Stimulated activated CD8-positive, alpha-beta memory T cell treated with anti-CD3 and anti-CD28 coated beads, Interleukin-12 subunit alpha, Interleukin-12 subunit beta, amount 100 ng/mL, for 4 hours (primary cell): ENCODE data around the gene ZNF366.

Experiments used
- DNase-seq: peaks from one replicate; pipeline ENCODE4 v3.0.0-alpha.2; 2020; ENCODE audit warnings: low read depth

ZNF366 gene

GRCh38 chr5:72465066-72465465 lies 42.1 kb downstream of the ZNF366 start:
- no peak for DNase-seq

DNA sequence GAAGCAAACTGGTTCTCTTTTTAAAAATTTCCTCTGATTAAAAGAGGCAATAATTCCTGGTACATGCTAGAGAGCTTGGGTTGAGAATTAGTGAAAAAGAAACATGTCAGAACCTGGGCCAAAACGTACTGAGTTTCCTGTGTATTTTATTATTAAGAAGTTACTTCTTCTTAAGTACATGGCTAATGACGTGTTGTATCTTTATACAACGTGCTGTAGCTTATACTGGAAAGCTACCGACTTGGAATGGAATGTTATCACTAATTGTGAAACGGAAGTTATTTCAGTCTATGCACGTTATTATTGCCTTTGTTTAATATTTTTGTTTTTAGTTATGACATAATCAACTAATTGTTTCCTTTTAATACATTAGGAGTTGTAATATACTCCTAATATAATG lies 43.1 kb downstream of the ZNF366 start:
- no peak for DNase-seq

DNA sequence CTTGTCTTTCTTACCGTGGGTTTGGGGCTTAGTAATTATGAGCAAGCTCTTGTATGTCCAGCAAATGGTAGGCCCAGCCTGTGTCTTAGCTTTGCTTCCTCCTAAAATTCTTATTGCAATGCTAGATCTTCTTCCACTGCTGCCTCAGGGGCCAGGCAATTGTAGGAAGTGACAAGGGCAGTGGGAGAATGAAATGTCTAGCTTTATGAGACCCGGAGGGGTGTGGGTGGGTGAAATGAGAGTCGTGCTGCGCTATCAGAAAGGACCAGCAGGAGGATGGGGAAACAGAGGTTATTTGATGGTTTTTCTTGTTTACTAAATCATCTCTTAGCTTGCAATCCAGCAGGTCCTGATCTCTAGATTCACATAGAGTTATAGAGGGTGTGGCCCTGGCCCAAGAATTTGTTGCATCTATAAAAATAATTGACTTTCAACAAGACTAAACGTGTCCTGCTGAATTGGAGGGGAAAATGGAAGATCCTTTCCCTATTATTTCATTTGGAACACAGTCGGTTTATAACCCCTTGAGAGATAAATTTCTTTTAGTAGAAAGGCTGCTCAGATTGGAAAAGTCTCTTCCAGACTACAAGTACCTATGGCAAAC lies 43.7 kb downstream of the ZNF366 start:
- DNase-seq = no peak

GRCh38 chr5:72460413-72460812 lies 46.8 kb downstream of the ZNF366 start:
- DNase-seq = no peak

GRCh38 chr5:72459913-72460312 lies 47.3 kb downstream of the ZNF366 start:
- no peak for DNase-seq

GRCh38 chr5:72459089-72459661 lies 48.0 kb downstream of the ZNF366 start:
- DNase-seq = no peak

DNA sequence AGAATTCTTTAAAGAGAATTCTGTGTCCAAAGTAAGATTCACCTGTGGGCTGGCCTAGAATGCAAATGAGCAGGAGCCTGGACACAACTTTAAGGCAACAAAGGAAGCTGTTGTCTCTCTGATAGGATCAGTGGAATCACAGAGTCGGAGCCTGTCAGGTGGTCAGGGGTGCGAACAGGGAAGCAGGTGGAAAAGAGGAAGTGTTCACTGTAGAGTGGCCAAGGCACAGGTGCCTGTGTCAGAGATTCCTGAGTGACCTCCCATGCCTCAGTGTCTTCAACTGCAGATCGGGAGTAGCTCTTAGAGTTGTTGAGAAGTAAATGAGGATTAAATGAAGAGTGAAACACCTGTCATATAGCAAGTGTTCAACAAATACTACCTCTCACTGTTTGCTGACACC lies 48.8 kb downstream of the ZNF366 start:
- DNase-seq = no peak

GRCh38 chr5:72457491-72457890 lies 49.7 kb downstream of the ZNF366 start:
- no peak for DNase-seq

- DNase-seq = no peak
Measured at GRCh38 chr5:72456391-72457074, 50.7 kb downstream of the ZNF366 start.

GRCh38 chr5:72455476-72455875 lies 51.7 kb downstream of the ZNF366 start:
- no peak for DNase-seq

DNA sequence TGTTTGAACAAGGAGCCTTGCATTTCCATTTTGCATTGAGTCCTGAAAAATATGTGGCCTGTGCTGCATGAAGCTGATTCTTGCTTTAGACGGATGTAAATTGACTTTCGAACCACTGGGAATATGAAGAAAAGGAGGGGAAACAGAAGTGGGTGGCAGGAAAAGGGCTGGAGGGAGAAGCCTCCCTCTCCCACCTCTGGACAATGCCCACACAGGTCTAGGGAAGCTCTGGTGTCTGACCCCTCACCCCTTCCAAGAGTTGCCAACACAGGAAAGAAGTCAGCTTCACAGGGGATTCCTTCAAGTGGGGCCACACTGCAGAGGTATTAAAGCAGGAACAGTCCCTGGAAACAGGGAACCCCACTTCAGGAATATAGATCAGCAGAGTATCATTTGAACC lies 52.2 kb downstream of the ZNF366 start:
- DNase-seq = no peak

- DNase-seq = no peak
Measured at GRCh38 chr5:72453246-72453775, 53.9 kb downstream of the ZNF366 start.

GRCh38 chr5:72452515-72453245 lies 54.5 kb downstream of the ZNF366 start:
- no peak for DNase-seq

DNA sequence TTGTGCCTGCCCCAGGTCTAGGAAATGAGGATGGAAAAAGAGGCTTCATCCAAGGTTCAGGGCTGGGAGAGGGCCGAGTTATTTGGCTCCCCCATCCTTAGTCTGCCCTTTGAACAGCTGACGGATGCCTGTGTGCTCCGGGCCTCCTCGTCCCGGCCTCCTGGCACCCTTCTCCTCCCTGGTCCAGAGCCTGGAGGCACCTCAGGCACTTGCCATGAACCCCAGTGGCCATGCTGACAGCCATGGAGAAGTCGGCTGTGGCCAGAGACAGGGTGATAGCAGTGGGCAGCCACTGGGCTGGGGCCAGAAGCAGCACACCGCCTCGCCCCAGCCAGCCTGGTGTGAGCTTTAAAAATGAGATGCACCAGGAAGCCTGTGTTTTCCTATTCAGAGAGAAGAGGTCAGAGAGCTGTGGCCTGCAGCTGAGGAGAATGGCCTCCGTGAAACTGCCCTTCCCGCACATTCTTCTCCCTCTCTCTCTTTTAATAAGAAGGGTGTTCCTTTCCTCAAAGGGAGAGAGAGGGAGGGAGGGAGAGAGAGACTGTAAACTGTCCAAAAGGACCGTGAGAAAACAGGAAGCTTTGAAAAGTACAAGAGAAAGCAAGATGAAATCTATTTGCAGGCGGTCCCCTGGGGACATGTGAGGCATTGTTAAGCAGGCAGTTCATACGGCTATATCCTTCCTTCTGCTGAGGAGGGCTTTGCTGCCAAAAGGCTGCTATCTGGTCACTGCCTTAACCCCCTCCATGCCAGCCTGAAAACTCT lies 55.3 kb downstream of the ZNF366 start:
- no peak for DNase-seq

- DNase-seq = no peak
Measured at GRCh38 chr5:72448368-72448767, 58.8 kb downstream of the ZNF366 start.

DNA sequence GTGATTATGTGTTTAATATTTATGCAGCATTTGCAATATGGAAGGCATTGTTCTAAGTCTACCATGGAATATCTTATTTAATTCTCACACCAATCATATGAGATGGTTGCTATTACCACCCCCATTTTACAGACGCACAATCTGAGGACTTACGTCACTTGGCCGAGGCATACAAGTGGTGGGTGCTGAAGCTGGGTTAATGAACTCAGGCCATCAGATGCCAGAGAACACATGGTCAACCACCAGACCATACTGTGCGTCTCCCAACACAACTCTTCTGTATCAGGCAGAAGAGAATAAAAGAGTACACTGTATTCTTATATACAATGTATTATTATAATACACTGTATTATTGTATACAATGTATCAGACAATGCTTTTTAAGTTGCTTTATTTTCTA lies 59.5 kb downstream of the ZNF366 start:
- DNase-seq = no peak

DNA sequence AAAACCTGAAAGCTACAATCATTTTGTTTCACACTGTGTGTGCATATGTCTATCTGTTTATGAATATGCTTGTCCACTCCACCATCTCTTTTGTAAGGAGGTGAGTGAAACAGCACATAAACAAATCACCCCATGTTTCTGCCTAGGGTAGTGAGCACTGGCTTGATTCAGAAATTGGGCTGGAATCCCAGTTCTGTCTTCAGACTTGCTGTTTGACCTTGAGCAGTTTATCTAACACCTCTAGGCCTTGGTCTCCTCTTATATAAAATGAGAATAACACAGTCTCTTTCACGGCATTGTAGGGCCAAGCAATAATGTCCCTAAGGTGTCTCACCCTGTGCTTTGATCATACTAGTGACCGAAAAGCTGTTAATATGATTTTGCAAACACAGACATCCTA lies 61.2 kb downstream of the ZNF366 start:
- DNase-seq = no peak

DNA sequence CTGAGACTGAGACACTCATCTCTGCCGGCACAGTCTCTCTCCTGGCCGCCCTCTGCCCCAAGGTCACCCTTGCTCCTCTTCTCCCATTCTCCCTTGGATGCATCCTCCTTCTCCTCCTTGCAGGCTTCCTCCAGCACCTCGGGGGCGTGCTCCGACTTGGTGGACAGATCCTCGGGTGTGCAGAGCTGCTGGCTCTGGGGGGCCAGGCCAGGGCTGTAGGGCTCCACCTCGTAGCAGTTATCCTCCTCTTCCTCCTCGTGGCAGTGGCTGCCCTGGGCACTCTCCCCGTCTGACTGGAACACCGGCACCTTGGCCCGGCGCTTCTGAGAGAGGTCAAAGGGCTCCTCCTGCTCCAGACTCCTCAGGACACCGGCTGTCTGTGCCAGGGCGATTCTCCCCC lies 63.3 kb downstream of the ZNF366 start:
- DNase-seq = no peak

DNA sequence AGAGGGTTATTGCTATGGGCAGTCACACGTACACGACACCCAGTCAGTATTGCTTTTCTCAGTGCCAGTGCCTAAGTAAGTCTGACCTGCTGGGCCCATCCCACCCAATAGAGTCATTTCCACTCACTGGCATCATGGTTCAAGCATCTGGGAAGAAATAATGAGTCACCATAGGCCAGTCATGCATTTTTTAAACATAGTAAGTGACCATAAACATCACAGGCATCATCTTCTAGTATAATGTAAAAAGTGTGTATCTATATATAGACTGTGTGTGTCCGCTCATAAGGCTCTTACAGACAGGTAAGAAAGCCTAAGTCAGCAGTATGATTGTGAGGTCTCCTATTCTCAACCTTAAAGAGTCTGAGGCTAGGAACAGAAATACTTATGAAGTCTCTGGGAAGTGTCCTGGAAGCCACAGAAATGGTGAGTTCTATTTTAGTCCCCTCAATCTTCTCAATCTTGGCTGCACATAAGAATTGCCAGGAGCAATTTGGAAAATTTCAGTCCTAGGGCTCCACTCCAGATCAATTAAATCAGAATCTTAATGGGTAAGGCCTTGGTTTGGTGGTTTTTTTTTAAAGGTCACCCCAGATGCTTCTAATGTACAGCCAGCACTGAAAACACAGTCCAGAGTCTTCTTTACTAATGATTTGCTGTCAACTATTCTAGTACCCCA lies 65.2 kb downstream of the ZNF366 start:
- DNase-seq = no peak

GRCh38 chr5:72441094-72441723 lies 66.0 kb downstream of the ZNF366 start:
- no peak for DNase-seq

DNA sequence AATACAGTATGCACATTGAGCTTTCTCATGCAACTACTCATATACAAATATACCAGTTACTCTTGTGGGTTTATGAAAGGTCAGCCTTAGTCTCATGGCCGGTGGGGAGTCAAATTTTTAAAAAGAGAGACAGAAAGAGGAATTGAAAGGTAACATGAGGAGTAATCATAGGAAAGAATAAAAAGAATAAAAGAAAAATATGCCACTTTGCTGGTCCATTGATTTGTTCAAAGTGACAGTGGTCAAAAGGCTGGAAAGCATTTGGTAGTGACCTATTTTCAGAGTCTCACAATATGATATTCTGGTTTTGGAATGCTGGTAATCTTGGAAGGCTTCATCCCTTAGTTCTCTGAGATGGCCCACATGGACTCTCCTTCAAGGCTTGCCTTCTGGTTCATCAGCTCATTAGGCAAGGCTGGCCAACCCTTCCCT lies 67.0 kb downstream of the ZNF366 start:
- no peak for DNase-seq
